HEK293 (cell line): Measurements from ENCODE around the gene PCBD1.

Experiments
- KLF7 ChIP-seq: fragments of 450-650 bp; formaldehyde crosslinking; IDR thresholded peaks from 2 replicates; pipeline ENCODE4 v1.5.1; 2016; ENCODE audit warnings: missing biosample characterization, missing genetic modification characterization, borderline replicate concordance
- SP3 ChIP-seq: fragments of 450-650 bp; formaldehyde crosslinking; IDR thresholded peaks from 2 replicates; pipeline ENCODE4 v1.5.1; 2016; ENCODE audit warnings: missing biosample characterization, missing genetic modification characterization
- ZNF114 ChIP-seq: fragments of 450-650 bp; formaldehyde crosslinking; IDR thresholded peaks from 2 replicates; pipeline ENCODE4 v1.5.0; 2017; ENCODE audit warnings: missing biosample characterization, missing genetic modification characterization
- ZNF292 ChIP-seq: fragments of 450-650 bp; formaldehyde crosslinking; IDR thresholded peaks from 2 replicates; pipeline ENCODE4 v1.5.1; 2016; ENCODE audit warnings: low read depth, missing biosample characterization, missing genetic modification characterization, borderline replicate concordance
- TF ChIP-seq, protein P1 (sequence below): fragments of 450-650 bp; formaldehyde crosslinking; IDR thresholded peaks from 2 replicates; pipeline ENCODE4 v1.5.1; 2016; ENCODE audit warnings: missing biosample characterization, missing genetic modification characterization
- TF ChIP-seq, protein P2 (sequence below): IDR thresholded peaks from 2 replicates; pipeline ENCODE4 v1.6.1; 2011; ENCODE audit warnings: mild to moderate bottlenecking, low read depth, low read length, borderline replicate concordance

DNA sequence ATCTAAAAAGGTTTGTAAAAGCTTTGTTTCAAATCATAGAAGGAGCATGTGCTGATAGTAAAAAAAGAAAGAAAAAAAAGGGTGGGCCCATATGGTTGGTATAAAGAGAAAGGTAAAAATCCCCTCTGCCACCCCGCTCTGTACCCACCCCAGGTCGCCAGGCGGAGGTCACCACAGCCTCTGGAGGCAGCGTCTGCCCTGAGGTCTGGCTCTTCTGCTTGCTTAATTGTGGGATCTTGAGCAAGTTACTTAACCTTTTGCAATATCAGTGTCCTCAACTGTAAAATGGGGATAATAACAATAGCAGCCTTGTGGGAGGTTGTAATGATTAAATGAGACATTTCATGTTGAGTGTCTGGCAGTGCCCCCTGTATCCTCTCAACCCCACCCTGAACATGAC lies 10.7 kb upstream of the PCBD1 start:
- TF ChIP-seq SP3 (tag by site-specific recombination) (no peak), ZNF114 (tag by site-specific recombination) (no peak), KLF7 (tag by site-specific recombination) (no peak), ZNF292 (tag by site-specific recombination) (no peak)
- TF ChIP-seq, protein P1, sequence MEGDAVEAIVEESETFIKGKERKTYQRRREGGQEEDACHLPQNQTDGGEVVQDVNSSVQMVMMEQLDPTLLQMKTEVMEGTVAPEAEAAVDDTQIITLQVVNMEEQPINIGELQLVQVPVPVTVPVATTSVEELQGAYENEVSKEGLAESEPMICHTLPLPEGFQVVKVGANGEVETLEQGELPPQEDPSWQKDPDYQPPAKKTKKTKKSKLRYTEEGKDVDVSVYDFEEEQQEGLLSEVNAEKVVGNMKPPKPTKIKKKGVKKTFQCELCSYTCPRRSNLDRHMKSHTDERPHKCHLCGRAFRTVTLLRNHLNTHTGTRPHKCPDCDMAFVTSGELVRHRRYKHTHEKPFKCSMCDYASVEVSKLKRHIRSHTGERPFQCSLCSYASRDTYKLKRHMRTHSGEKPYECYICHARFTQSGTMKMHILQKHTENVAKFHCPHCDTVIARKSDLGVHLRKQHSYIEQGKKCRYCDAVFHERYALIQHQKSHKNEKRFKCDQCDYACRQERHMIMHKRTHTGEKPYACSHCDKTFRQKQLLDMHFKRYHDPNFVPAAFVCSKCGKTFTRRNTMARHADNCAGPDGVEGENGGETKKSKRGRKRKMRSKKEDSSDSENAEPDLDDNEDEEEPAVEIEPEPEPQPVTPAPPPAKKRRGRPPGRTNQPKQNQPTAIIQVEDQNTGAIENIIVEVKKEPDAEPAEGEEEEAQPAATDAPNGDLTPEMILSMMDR: no peak
- TF ChIP-seq, protein P2, sequence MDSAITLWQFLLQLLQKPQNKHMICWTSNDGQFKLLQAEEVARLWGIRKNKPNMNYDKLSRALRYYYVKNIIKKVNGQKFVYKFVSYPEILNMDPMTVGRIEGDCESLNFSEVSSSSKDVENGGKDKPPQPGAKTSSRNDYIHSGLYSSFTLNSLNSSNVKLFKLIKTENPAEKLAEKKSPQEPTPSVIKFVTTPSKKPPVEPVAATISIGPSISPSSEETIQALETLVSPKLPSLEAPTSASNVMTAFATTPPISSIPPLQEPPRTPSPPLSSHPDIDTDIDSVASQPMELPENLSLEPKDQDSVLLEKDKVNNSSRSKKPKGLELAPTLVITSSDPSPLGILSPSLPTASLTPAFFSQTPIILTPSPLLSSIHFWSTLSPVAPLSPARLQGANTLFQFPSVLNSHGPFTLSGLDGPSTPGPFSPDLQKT: no peak
